H1 (cell line): ENCODE data around the gene AFTPH. TPM values are rescaled to one million over a fixed set of nuclear protein-coding genes. Genes with fewer than 3 reads are reported as not detected.

ENCODE experiments used
- CTCF ChIA-PET: fragments of 300-600 bp; sonication (Branson Sonifier 250); formaldehyde crosslinking; loops from one replicate; lab custom pipeline; 2021; ENCODE audit not compliant: partially characterized antibody; lab: Charles Lee
- POLR2A ChIA-PET: fragments of 300-600 bp; sonication (Branson Sonifier 250); formaldehyde crosslinking; loops from one replicate; lab custom pipeline; 2021; ENCODE audit warnings: inconsistent platforms; ENCODE audit not compliant: partially characterized antibody; lab: Charles Lee
- DNase-seq, 2 experiments: peaks; one replicate each; pipeline versions ENCODE4 v3.0.0 to v3.0.0-alpha.2; 2010 to 2022; ENCODE audit warnings: low spot score in 2 of 2, low read depth in 1 of 2, mixed read lengths in 1 of 2
- FAIRE-seq: peaks from 2 replicates; lab custom pipeline; 2011; peaks lifted over from hg19 to GRCh38; lab: Jason Lieb, UNC
- H2AFZ ChIP-seq: 2 replicates; pipeline ENCODE4 v1.8.1; 2012; ENCODE audit warnings: low read length, inconsistent platforms
- H2AK5ac ChIP-seq: 2 replicates; pipeline ENCODE4 v1.6.1; 2013; ENCODE audit warnings: low read depth, low read length
- H2BK120ac ChIP-seq: replicated peaks from 2 replicates; pipeline ENCODE3; 2013; ENCODE audit warnings: low read depth, low read length, inconsistent platforms
- H2BK12ac ChIP-seq: 2 replicates; pipeline ENCODE4 v1.6.1; 2013; ENCODE audit warnings: low read depth, low read length
- H2BK15ac ChIP-seq: 2 replicates; pipeline ENCODE4 v1.6.1; 2013; ENCODE audit warnings: low read length
- H2BK20ac ChIP-seq: 2 replicates; pipeline ENCODE4 v1.6.1; 2013; ENCODE audit warnings: low read length
- H2BK5ac ChIP-seq: 2 replicates; pipeline ENCODE4 v1.6.1; 2013; ENCODE audit warnings: low read depth, low read length
- H3K14ac ChIP-seq: 2 replicates; pipeline ENCODE4 v1.6.1; 2013; ENCODE audit warnings: inconsistent platforms; ENCODE audit not compliant: insufficient read length
- H3K18ac ChIP-seq: 2 replicates; pipeline ENCODE4 v1.6.1; 2013; ENCODE audit warnings: low read length; ENCODE audit errors: extremely low read depth
- H3K23ac ChIP-seq: 2 replicates; pipeline ENCODE4 v1.6.1; 2013; ENCODE audit warnings: inconsistent platforms; ENCODE audit not compliant: insufficient read length
- H3K23me2 ChIP-seq: 2 replicates; pipeline ENCODE4 v1.6.1; 2013; ENCODE audit warnings: low read depth, low read length
- H3K27ac ChIP-seq: 2 replicates; pipeline ENCODE4 v1.6.1; 2011; ENCODE audit warnings: low read depth, low read length, inconsistent platforms
- H3K27me3 ChIP-seq, 4 experiments: replicated peaks in 1 of 4; 1 replicate in 1 of 4; 2 replicates in 3 of 4; pipeline versions ENCODE4 v1.6.1 to v1.8.1; 2011 to 2013; ENCODE audit warnings: low read length in 3 of 4, mild to moderate bottlenecking in 3 of 4, inconsistent platforms in 2 of 4, mixed read lengths in 2 of 4, moderate library complexity in 1 of 4; ENCODE audit not compliant: control insufficient read depth in 3 of 4, insufficient read depth in 3 of 4; ENCODE audit errors: extremely low read depth in 1 of 4
- H3K36me3 ChIP-seq, 4 experiments: 2 replicates each; pipeline versions ENCODE4 v1.6.1 to v1.8.1; 2011 to 2013; ENCODE audit warnings: mild to moderate bottlenecking in 4 of 4, low read length in 3 of 4, moderate library complexity in 2 of 4, control low read depth in 1 of 4, inconsistent platforms in 1 of 4; ENCODE audit not compliant: insufficient read depth in 4 of 4, control insufficient read depth in 2 of 4
- H3K4ac ChIP-seq: replicated peaks from 2 replicates; pipeline ENCODE3; 2013; ENCODE audit warnings: low read length, low read depth, mixed read lengths, inconsistent platforms; ENCODE audit not compliant: insufficient read length
- H3K4me1 ChIP-seq, 4 experiments: replicated peaks in 1 of 4; 1 replicate in 1 of 4; 2 replicates in 3 of 4; pipeline versions ENCODE4 v1.6.1 to v1.8.1; 2011 to 2013; ENCODE audit warnings: low read length in 3 of 4, inconsistent platforms in 2 of 4, mixed read lengths in 1 of 4; ENCODE audit not compliant: insufficient read depth in 4 of 4, control insufficient read depth in 3 of 4
- H3K4me2 ChIP-seq, 2 experiments: 2 replicates each; pipeline versions ENCODE4 v1.6.1 to v1.8.1; 2011 to 2013; ENCODE audit warnings: low read depth in 2 of 2, low read length in 2 of 2, control low read depth in 1 of 2, inconsistent platforms in 1 of 2, mild to moderate bottlenecking in 1 of 2; ENCODE audit not compliant: insufficient read depth in 1 of 2
- H3K4me3 ChIP-seq, 4 experiments: fragments of 200-600, 300-600 bp in 1 of 4; sonication (generic), shearing (Covaris generic), sonication (Bioruptor Twin) in 1 of 4; 2 replicates each; pipeline versions ENCODE4 v1.5.1 to v1.8.1; 2011 to 2016; ENCODE audit warnings: low read length in 4 of 4, low read depth in 3 of 4, control low read depth in 2 of 4, inconsistent platforms in 2 of 4, mild to moderate bottlenecking in 2 of 4, mixed read lengths in 1 of 4, moderate library complexity in 1 of 4; ENCODE audit not compliant: insufficient read depth in 2 of 4; ENCODE audit errors: extremely low read depth in 1 of 4
- H3K56ac ChIP-seq: replicated peaks from 2 replicates; pipeline ENCODE3; 2013; ENCODE audit warnings: low read depth, mild to moderate bottlenecking, mixed read lengths, low read length, inconsistent platforms; ENCODE audit not compliant: insufficient read length
- H3K79me1 ChIP-seq: 2 replicates; pipeline ENCODE4 v1.6.1; 2013; ENCODE audit warnings: low read depth, low read length, control low read depth
- H3K79me2 ChIP-seq, 2 experiments: 2 replicates each; pipeline versions ENCODE4 v1.6.1 to v1.8.1; 2012 to 2013; ENCODE audit warnings: low read length in 2 of 2, mild to moderate bottlenecking in 2 of 2, inconsistent platforms in 1 of 2; ENCODE audit not compliant: insufficient read depth in 2 of 2, control insufficient read depth in 1 of 2
- H3K9ac ChIP-seq, 4 experiments: replicated peaks in 1 of 4; 1 replicate in 1 of 4; 2 replicates in 3 of 4; pipeline versions ENCODE4 v1.6.1 to v1.8.1; 2011 to 2013; ENCODE audit warnings: low read depth in 3 of 4, low read length in 3 of 4, control low read depth in 2 of 4, mild to moderate bottlenecking in 2 of 4, moderate library complexity in 2 of 4, inconsistent platforms in 1 of 4; ENCODE audit errors: extremely low read depth in 1 of 4
- H3K9me3 ChIP-seq, 2 experiments: 2 replicates each; pipeline versions ENCODE4 v1.6.1 to v1.8.1; 2012 to 2013; ENCODE audit warnings: mild to moderate bottlenecking in 2 of 2, moderate library complexity in 2 of 2, control low read depth in 1 of 2, inconsistent platforms in 1 of 2, low read depth in 1 of 2, low read length in 1 of 2, mixed read lengths in 1 of 2; ENCODE audit not compliant: insufficient read depth in 2 of 2
- H4K20me1 ChIP-seq, 2 experiments: replicated peaks in 1 of 2; 2 replicates each; pipeline versions ENCODE3 to v1.8.1; 2011 to 2013; ENCODE audit warnings: inconsistent platforms in 2 of 2, low read length in 2 of 2, mild to moderate bottlenecking in 1 of 2; ENCODE audit not compliant: insufficient read depth in 2 of 2, control insufficient read depth in 1 of 2
- H4K5ac ChIP-seq: 2 replicates; pipeline ENCODE4 v1.6.1; 2013; ENCODE audit warnings: low read length, low read depth, mixed read lengths, inconsistent platforms; ENCODE audit not compliant: insufficient read length
- H4K8ac ChIP-seq: 2 replicates; pipeline ENCODE4 v1.8.0; 2013; ENCODE audit warnings: mild to moderate bottlenecking, moderate library complexity, low read length, inconsistent platforms; ENCODE audit not compliant: insufficient read depth; ENCODE audit errors: extremely low read depth
- H4K91ac ChIP-seq: replicated peaks from 2 replicates; pipeline ENCODE3; 2013; ENCODE audit warnings: low read length, mixed read lengths, inconsistent platforms; ENCODE audit not compliant: insufficient read length
- BACH1 ChIP-seq: IDR thresholded peaks from 2 replicates; pipeline ENCODE4 v1.6.1; 2012; ENCODE audit warnings: low read length, improper control_type of control experiment
- CBX8 ChIP-seq: fragments of 300-800, 300-1000 bp; sonication (generic); IDR thresholded peaks from 2 replicates; pipeline ENCODE4 v1.7.1; 2016; ENCODE audit warnings: low read depth, low read length, borderline replicate concordance
- CEBPB ChIP-seq: IDR thresholded peaks from 2 replicates; pipeline ENCODE4 v1.6.1; 2012; ENCODE audit warnings: low read depth, low read length
- CHD1 ChIP-seq: IDR thresholded peaks from 2 replicates; pipeline ENCODE4 v1.6.1; 2012; ENCODE audit warnings: low read depth, low read length, improper control_type of control experiment
- EZH2 ChIP-seq: fragments of 200-600 bp; sonication (generic); IDR thresholded peaks from 2 replicates; pipeline ENCODE4 v1.7.1; 2012; ENCODE audit warnings: low read depth, mild to moderate bottlenecking, moderate library complexity, low read length, inconsistent platforms; ENCODE audit not compliant: severe bottlenecking
- HDAC6 ChIP-seq: IDR thresholded peaks from one replicate; pipeline ENCODE4 v1.7.1; 2012; ENCODE audit warnings: low read depth, mild to moderate bottlenecking, inconsistent platforms, low read length, moderate library complexity
- KDM4A ChIP-seq: IDR thresholded peaks from one replicate; pipeline ENCODE4 v1.7.1; 2012; ENCODE audit warnings: low read depth, mild to moderate bottlenecking, moderate library complexity, low read length, inconsistent platforms; ENCODE audit not compliant: severe bottlenecking
- MAFK ChIP-seq: IDR thresholded peaks from 2 replicates; pipeline ENCODE4 v1.6.1; 2012; ENCODE audit warnings: low read depth, mild to moderate bottlenecking, improper control_type of control experiment, low read length
- RAD21 ChIP-seq, 2 experiments: IDR thresholded peaks in 1 of 2; conservative IDR thresholded peaks in 1 of 2; 2 replicates each; pipeline ENCODE4 v1.6.1; 2011; ENCODE audit warnings: low read depth in 2 of 2, low read length in 2 of 2, improper control_type of control experiment in 1 of 2, inconsistent platforms in 1 of 2, mild to moderate bottlenecking in 1 of 2, moderate library complexity in 1 of 2
- RBBP5 ChIP-seq: IDR thresholded peaks from 2 replicates; pipeline ENCODE4 v1.7.1; 2012; ENCODE audit warnings: low read depth, mild to moderate bottlenecking, inconsistent platforms, low read length, moderate library complexity, borderline replicate concordance
- SIRT6 ChIP-seq: IDR thresholded peaks from one replicate; pipeline ENCODE4 v1.7.1; 2012; ENCODE audit warnings: low read length, inconsistent platforms
- SP4 ChIP-seq: IDR thresholded peaks from 2 replicates; pipeline ENCODE4 v1.6.1; 2012; ENCODE audit warnings: low read length, inconsistent platforms
- SRF ChIP-seq: IDR thresholded peaks from 2 replicates; pipeline ENCODE4 v1.6.1; 2011; ENCODE audit warnings: mild to moderate bottlenecking, low read depth, low read length, moderate library complexity
- TEAD4 ChIP-seq: IDR thresholded peaks from 2 replicates; pipeline ENCODE4 v1.6.1; 2012; ENCODE audit warnings: low read depth, low read length, inconsistent platforms, mixed read lengths
- WGBS, 2 experiments: shearing (Covaris generic) in 1 of 2; methylation state at CpG; one replicate each; pipeline versions ENCODE4 v1.1.6 to v1.1.7; 2013 to 2015; ENCODE audit warnings: low lambda C conversion rate in 2 of 2, mixed read lengths in 2 of 2, inconsistent platforms in 1 of 2, low coverage in 1 of 2, missing lambda C conversion rate in 1 of 2; ENCODE audit not compliant: insufficient replicate concordance in 2 of 2, insufficient coverage in 1 of 2, insufficient read length in 1 of 2; ENCODE audit errors: extremely low coverage in 1 of 2, missing lambda C conversion rate in 1 of 2; 5-methylcytosine and 5-hydroxymethylcytosine counted together
- polyA plus RNA-seq, 7 experiments: library from polyadenylated mRNA; depleted of rRNA in 3 of 7; stranded (reverse) in 5 of 7; unstranded in 2 of 7; fragments of >200 nt in 5 of 7; fragments of 200-250 nt in 2 of 7; gene quantifications; 1 replicate in 5 of 7; 2 replicates in 1 of 7; 4 replicates in 1 of 7; pipeline versions ENCODE4 v1.2.1 to v1.2.3, GENCODE V29; 2011 to 2013; ENCODE audit warnings: missing spikeins in 2 of 7, mixed read lengths in 2 of 7
- total RNA-seq: library from RNA; stranded (reverse); fragmentation: NEBNext Ultra II Directional; extraction: Animal tissue kit (Norgen Biotek cat#: 25700); gene quantifications from 2 replicates; pipeline ENCODE4 v1.2.1, GENCODE V29; 2021

The AFTPH gene
- total and polyA plus RNA-seq, 2 of the 8 experiments (the other 6 are each of a cell fraction or from before 2014, with no cell fraction given), result 7.3 to 15.0 TPM

DNA sequence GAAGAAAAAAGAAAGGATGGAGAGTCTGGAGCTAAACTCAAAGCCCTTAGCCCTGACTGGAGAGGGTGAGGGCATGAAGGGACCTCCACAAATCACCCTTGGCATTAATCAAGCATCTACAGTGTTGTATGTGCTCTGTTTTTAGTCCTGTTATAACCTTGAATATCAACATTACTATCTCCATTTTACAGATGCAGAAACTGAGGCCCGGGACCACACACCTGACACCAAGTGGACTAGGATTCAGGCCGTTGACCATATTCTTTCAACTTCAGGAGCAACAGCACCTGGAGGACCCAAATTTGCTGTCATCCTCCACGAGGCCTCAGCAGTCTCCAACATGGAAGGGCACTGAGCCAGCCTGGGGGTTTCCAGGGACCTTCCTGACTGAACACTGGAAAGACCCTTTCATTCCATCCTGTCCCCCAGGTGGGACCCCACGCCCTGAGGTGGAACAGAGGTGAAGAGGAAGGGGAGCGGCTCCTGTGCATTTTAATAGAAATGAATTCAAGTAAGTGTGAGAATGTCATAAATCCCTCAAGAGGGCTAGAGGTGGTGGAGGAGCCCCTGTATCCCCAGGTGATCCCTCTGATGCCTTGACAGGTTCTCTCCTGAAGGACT lies 88.6 kb downstream of the AFTPH start:
- peaks cover 2 to 13% (median 5%) of the 10 kb centered on the region in 4 experiments for H3K4me1 ChIP-seq
- H3K79me1 ChIP-seq, result no peaks in the 10 kb centered on the region
- H3K27ac ChIP-seq, result no peak overlapping the region
- no peak overlapping the region for H2BK15ac ChIP-seq
- no peak overlapping the region for H4K8ac ChIP-seq
- H3K9me3 ChIP-seq, result no peaks in the 10 kb centered on the region
- H3K23me2 ChIP-seq, result peaks cover 4% of the 10 kb centered on the region; the same call in 1 of the 2 replicates
- no peak overlapping the region for H3K4me3 ChIP-seq
- WGBS, 2 experiments, result 85% methylated on average over 5 of the region's 5 CpGs; no CpG with 5 or more reads in 1 of the 2 experiments
- no peak overlapping the region for H2BK5ac ChIP-seq
- H2BK20ac ChIP-seq, result no peak overlapping the region
- no peaks in the 10 kb centered on the region for H3K79me2 ChIP-seq
- no peak overlapping the region for H3K9ac ChIP-seq
- H2BK120ac ChIP-seq, result no peak overlapping the region
- H4K91ac ChIP-seq, result no peak overlapping the region
- H4K5ac ChIP-seq, result no peak overlapping the region
- H3K4me2 ChIP-seq, result no peak overlapping the region
- no peak overlapping the region for H3K14ac ChIP-seq
- no peak overlapping the region for H2AFZ ChIP-seq
- H3K36me3 ChIP-seq, result no peaks in the 10 kb centered on the region
- H3K56ac ChIP-seq, result no peak overlapping the region
- CTCF ChIA-PET, result interaction anchor here (0.7 to 23.0 kb wide), 3 partner anchors 9 to 89 kb away, joined by 3 to 389 read pairs (median 4); partner anchors contain the start of gene AFTPH
- no peaks in the 10 kb centered on the region for H4K20me1 ChIP-seq
- POLR2A ChIA-PET, result no interaction called here
- FAIRE-seq (no peak), DNase-seq (no peak)
- H3K27me3 ChIP-seq, result peaks cover 0 to 11% (median 9%) of the 10 kb centered on the region in 4 experiments; a peak in 6 of 7 replicates
- H2AK5ac ChIP-seq, result no peak overlapping the region
- H3K4ac ChIP-seq, result no peak overlapping the region
- no peak overlapping the region for H2BK12ac ChIP-seq
- no peak overlapping the region for H3K23ac ChIP-seq
- no peak overlapping the region for H3K18ac ChIP-seq
- TF ChIP-seq EZH2 (no peak), MAFK (no peak), CHD1 (no peak), KDM4A (no peak), TEAD4 (no peak), SP4 (no peak), BACH1 (no peak), SRF (no peak), HDAC6 (no peak), SIRT6 (no peak), RAD21 (IDR thresholded peaks at IDR 0.05 in 1 of 2, conservative IDR thresholded peaks at IDR 0.05 in 1 of 2; ENCODE audit: low read depth in 2 of 2, low read length in 2 of 2) (no peak), CEBPB (no peak), RBBP5 (no peak), CBX8 (no peak)
